ENCODE measurements around the gene PLEKHJ1.

DNA sequence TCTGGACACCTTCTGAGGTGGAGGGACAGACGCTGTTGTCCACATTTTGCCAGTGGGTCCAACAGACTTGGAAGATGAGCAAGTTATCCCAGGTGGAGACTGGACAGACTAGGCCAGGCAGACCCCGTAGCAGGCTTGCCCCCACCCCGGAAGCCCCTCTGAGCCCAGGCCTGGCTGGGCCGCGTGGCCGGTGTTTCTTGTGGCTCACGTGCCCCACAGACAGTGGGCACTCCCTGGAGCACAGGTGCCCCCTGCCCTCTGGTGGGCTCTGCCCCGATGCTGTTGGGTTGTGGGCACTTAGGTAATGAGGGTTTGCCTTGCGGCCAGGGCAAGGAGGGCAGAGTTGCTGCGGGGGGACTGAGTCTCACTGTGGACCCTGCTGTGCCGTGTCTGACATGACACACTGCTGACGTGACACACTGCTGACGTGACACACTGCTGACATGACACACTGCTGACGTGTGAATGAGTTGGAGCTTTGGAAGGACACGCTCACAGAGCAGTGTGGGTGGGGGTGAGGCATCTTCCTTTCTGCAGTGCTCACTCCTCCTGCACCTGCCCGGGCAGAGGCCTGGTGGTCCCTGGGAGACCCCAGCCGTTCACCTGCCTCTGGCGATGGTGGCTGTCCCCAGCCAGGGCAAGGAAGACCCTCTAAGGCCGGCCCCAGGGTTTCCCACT is 47.3 kb downstream of the PLEKHJ1 start:
- TF ChIP-seq, protein P1, sequence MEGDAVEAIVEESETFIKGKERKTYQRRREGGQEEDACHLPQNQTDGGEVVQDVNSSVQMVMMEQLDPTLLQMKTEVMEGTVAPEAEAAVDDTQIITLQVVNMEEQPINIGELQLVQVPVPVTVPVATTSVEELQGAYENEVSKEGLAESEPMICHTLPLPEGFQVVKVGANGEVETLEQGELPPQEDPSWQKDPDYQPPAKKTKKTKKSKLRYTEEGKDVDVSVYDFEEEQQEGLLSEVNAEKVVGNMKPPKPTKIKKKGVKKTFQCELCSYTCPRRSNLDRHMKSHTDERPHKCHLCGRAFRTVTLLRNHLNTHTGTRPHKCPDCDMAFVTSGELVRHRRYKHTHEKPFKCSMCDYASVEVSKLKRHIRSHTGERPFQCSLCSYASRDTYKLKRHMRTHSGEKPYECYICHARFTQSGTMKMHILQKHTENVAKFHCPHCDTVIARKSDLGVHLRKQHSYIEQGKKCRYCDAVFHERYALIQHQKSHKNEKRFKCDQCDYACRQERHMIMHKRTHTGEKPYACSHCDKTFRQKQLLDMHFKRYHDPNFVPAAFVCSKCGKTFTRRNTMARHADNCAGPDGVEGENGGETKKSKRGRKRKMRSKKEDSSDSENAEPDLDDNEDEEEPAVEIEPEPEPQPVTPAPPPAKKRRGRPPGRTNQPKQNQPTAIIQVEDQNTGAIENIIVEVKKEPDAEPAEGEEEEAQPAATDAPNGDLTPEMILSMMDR (IDR thresholded peaks at IDR 0.05; ENCODE audit: low read depth, low read length): no peak
- TF ChIP-seq EZH2phosphoT487 (IDR thresholded peaks at IDR 0.05; ENCODE audit: low read depth): no peak
